GM18951 (cell line): Measurements from ENCODE around the gene ADAMTS17.

Source experiments
- POLR2A ChIP-seq: IDR thresholded peaks from 4 replicates; pipeline ENCODE4 v1.6.1; 2011; ENCODE audit warnings: mild to moderate bottlenecking; ENCODE audit not compliant: insufficient read length, insufficient read depth; ENCODE audit errors: extremely low read depth
- in situ Hi-C: fragments of 300-500 bp; cut with MboI; formaldehyde crosslinking; loops from one replicate; pipeline ENCODE4 v1.12.0; 2022; ENCODE audit warnings: low sequenced_read_pairs, mixed read lengths, inconsistent platforms; ENCODE audit not compliant: unreplicated experiment

The ADAMTS17 gene

GRCh38 chr15:100341750-100342560 lies at the start of gene ADAMTS17:
Gene ADAMTS17, minus strand, starts transcription at chr15:100341975. Its CDS starts 76 bp downstream, at chr15:100341899.
- in situ Hi-C loops = no loop called here
- TF ChIP-seq POLR2A = no peak

GRCh38 chr15:100385300-100386050 lies 43.7 kb upstream of the ADAMTS17 start:
- in situ Hi-C loops = no loop called here
- TF ChIP-seq POLR2A = no peak

- in situ Hi-C loops = no loop called here
- no peak for TF ChIP-seq POLR2A
Observed at GRCh38 chr15:100384108-100384410, 42.3 kb upstream of the ADAMTS17 start.

- in situ Hi-C loops = no loop called here
- no peak for TF ChIP-seq POLR2A
Observed at GRCh38 chr15:100383302-100384107, 41.7 kb upstream of the ADAMTS17 start.

- in situ Hi-C loops = no loop called here
- no peak for TF ChIP-seq POLR2A
Observed at GRCh38 chr15:100373942-100374341, 32.2 kb upstream of the ADAMTS17 start.

GRCh38 chr15:100373120-100373896 lies 31.5 kb upstream of the ADAMTS17 start:
- in situ Hi-C loops = no loop called here
- TF ChIP-seq POLR2A = no peak

- in situ Hi-C loops = no loop called here
- no peak for TF ChIP-seq POLR2A
Observed at GRCh38 chr15:100372739-100373119, 31.0 kb upstream of the ADAMTS17 start.

GRCh38 chr15:100355342-100355741 lies 13.6 kb upstream of the ADAMTS17 start:
- in situ Hi-C loops = no loop called here
- TF ChIP-seq POLR2A = no peak

- in situ Hi-C loops = no loop called here
- no peak for TF ChIP-seq POLR2A
Observed at GRCh38 chr15:100353449-100353848, 11.7 kb upstream of the ADAMTS17 start.

GRCh38 chr15:100350434-100351226 lies 8.9 kb upstream of the ADAMTS17 start:
- in situ Hi-C loops = no loop called here
- TF ChIP-seq POLR2A = no peak

- in situ Hi-C loops = no loop called here
- TF ChIP-seq POLR2A = no peak
Observed at GRCh38 chr15:100349696-100350433, 8.1 kb upstream of the ADAMTS17 start.
